Transverse colon (tissue), 4 donors: ENCODE results near the gene SLC38A6.

Experiments
- CTCF ChIP-seq, 5 experiments: fragments of 200-600 bp in 3 of 5; fragments of 450-650 bp in 2 of 5; sonication (generic) in 3 of 5; IDR thresholded peaks; 1 replicate in 2 of 5; 2 replicates in 3 of 5; pipeline ENCODE4 v1.5.1; 2016 to 2017; ENCODE audit warnings: antibody characterized with exemption in 5 of 5, inconsistent platforms in 3 of 5, mild to moderate bottlenecking in 2 of 5, moderate library complexity in 1 of 5
- EP300 ChIP-seq: sonication (generic); formaldehyde crosslinking; IDR thresholded peaks from one replicate; pipeline ENCODE4 v1.6.1; 2017; ENCODE audit warnings: antibody characterized with exemption, low read depth
- POLR2A ChIP-seq: fragments of 450-650 bp; IDR thresholded peaks from one replicate; pipeline ENCODE4 v1.6.1; 2016; ENCODE audit warnings: antibody characterized with exemption, mild to moderate bottlenecking, moderate library complexity
- POLR2AphosphoS5 ChIP-seq, 3 donors: sonication (generic); formaldehyde crosslinking; IDR thresholded peaks; one replicate each; pipeline ENCODE4 v1.6.1; 2016; ENCODE audit warnings: antibody characterized with exemption in 3 of 3

- TF ChIP-seq CTCF (IDR thresholded peaks at IDR 0.05) (no peak), POLR2AphosphoS5 (IDR thresholded peaks at IDR 0.05) (no peak), POLR2A (no peak), EP300 (no peak)
Measured at GRCh38 chr14:61003571-61003970, 22.5 kb downstream of the SLC38A6 start.
